Ascending aorta (tissue), 2 donors: ENCODE measurements around the gene RHOBTB1. TPM values are rescaled to one million over a fixed set of nuclear protein-coding genes. Genes with fewer than 3 reads are reported as not detected.

Experiments
- DNase-seq, 2 donors: peaks; one replicate each; pipeline ENCODE4 v3.0.0-alpha.2; 2019; ENCODE audit warnings: low spot score in 2 of 2
- H3K27ac ChIP-seq, 2 donors: fragments of 200-600 bp; sonication (generic); one replicate each; pipeline ENCODE4 v1.5.1; 2016 to 2017; ENCODE audit warnings: mild to moderate bottlenecking in 1 of 2
- H3K27me3 ChIP-seq: fragments of 200-600 bp; sonication (generic); one replicate; pipeline ENCODE4 v1.5.1; 2017
- H3K36me3 ChIP-seq, 2 donors: fragments of 200-600 bp; sonication (generic); one replicate each; pipeline ENCODE4 v1.5.1; 2016
- H3K4me1 ChIP-seq, 2 donors: fragments of 200-600 bp; sonication (generic); one replicate each; pipeline ENCODE4 v1.5.1; 2016 to 2017; ENCODE audit warnings: mild to moderate bottlenecking in 1 of 2
- H3K4me3 ChIP-seq, 2 donors: fragments of 200-600 bp; sonication (generic); one replicate each; pipeline ENCODE4 v1.5.1; 2016 to 2017; ENCODE audit warnings: mild to moderate bottlenecking in 1 of 2
- H3K9me3 ChIP-seq, 2 donors: fragments of 200-600 bp; sonication (generic); one replicate each; pipeline ENCODE4 v1.5.1; 2016
- CTCF ChIP-seq, 3 experiments: fragments of 200-600 bp in 2 of 3; fragments of 450-650 bp in 1 of 3; sonication (generic) in 2 of 3; IDR thresholded peaks; one replicate each; pipeline ENCODE4 v1.5.1; 2016 to 2019; ENCODE audit warnings: antibody characterized with exemption in 3 of 3, mild to moderate bottlenecking in 1 of 3, moderate library complexity in 1 of 3
- intact Hi-C: fragments of 100-400 bp; cut with DNase I; formaldehyde crosslinking; loops from one replicate; pipeline ENCODE4 v1.15.1; 2023
- total RNA-seq: library from RNA; depleted of rRNA; stranded (reverse); fragments of >200 nt; gene quantifications from one replicate; pipeline ENCODE4 v1.1.0, GENCODE V29; 2016

Gene RHOBTB1
- total RNA-seq, 1 donor from 2014 or later, result 13.6 TPM

- Histone ChIP-seq H3K4me1 (no peaks in the 10 kb centered on the region), H3K27me3 (no peaks in the 10 kb centered on the region), H3K27ac (no peak overlapping the region), H3K9me3 (no peaks in the 10 kb centered on the region), H3K36me3 (no peaks in the 10 kb centered on the region), H3K4me3 (no peak overlapping the region)
- no peak for DNase-seq
- intact Hi-C loops, result no loop called here
- no peak for TF ChIP-seq CTCF (IDR thresholded peaks at IDR 0.05)
Observed at GRCh38 chr10:60957667-60958221, 13.8 kb upstream of the RHOBTB1 start.

GRCh38 chr10:60955957-60956425, 12.0 kb upstream of the RHOBTB1 start:
- Histone ChIP-seq H3K27me3 (no peaks in the 10 kb centered on the region), H3K27ac (no peak overlapping the region), H3K4me3 (no peak overlapping the region), H3K36me3 (no peaks in the 10 kb centered on the region), H3K9me3 (no peaks in the 10 kb centered on the region), H3K4me1 (no peaks in the 10 kb centered on the region)
- no peak for TF ChIP-seq CTCF (IDR thresholded peaks at IDR 0.05)
- intact Hi-C loops, result no loop called here
- DNase-seq, result no peak

- no peak for TF ChIP-seq CTCF (IDR thresholded peaks at IDR 0.05)
- Histone ChIP-seq H3K9me3 (no peaks in the 10 kb centered on the region), H3K36me3 (no peaks in the 10 kb centered on the region), H3K27me3 (no peaks in the 10 kb centered on the region), H3K4me3 (no peak overlapping the region), H3K27ac (no peak overlapping the region), H3K4me1 (no peaks in the 10 kb centered on the region)
- no peak for DNase-seq
- intact Hi-C loops, result no loop called here
Observed at GRCh38 chr10:60955316-60955715, 11.3 kb upstream of the RHOBTB1 start.

GRCh38 chr10:60954035-60954434, 10.1 kb upstream of the RHOBTB1 start:
- no peak for TF ChIP-seq CTCF (IDR thresholded peaks at IDR 0.05)
- Histone ChIP-seq H3K4me3 (no peak overlapping the region), H3K36me3 (no peaks in the 10 kb centered on the region), H3K27me3 (no peaks in the 10 kb centered on the region), H3K27ac (no peak overlapping the region), H3K4me1 (no peaks in the 10 kb centered on the region), H3K9me3 (no peaks in the 10 kb centered on the region)
- no peak for DNase-seq
- intact Hi-C loops, result no loop called here

GRCh38 chr10:60953420-60953819, 9.4 kb upstream of the RHOBTB1 start:
- DNase-seq, result no peak
- Histone ChIP-seq H3K9me3 (no peaks in the 10 kb centered on the region), H3K4me1 (no peaks in the 10 kb centered on the region), H3K36me3 (no peaks in the 10 kb centered on the region), H3K4me3 (no peak overlapping the region), H3K27me3 (no peaks in the 10 kb centered on the region), H3K27ac (no peak overlapping the region)
- intact Hi-C loops, result no loop called here
- no peak for TF ChIP-seq CTCF (IDR thresholded peaks at IDR 0.05)

- Histone ChIP-seq H3K9me3 (no peaks in the 10 kb centered on the region), H3K4me1 (no peaks in the 10 kb centered on the region), H3K36me3 (no peaks in the 10 kb centered on the region), H3K27me3 (no peaks in the 10 kb centered on the region), H3K4me3 (no peak overlapping the region), H3K27ac (no peak overlapping the region)
- TF ChIP-seq CTCF (IDR thresholded peaks at IDR 0.05), result no peak
- no peak for DNase-seq
- intact Hi-C loops, result no loop called here
Observed at GRCh38 chr10:60952846-60953220, 8.8 kb upstream of the RHOBTB1 start.
